ENCODE data around the gene WNT6. TPM values are rescaled to one million over a fixed set of nuclear protein-coding genes. Genes with fewer than 3 reads are reported as not detected.

The WNT6 gene
- total RNA-seq, 1 donor from 2014 or later, result not detected

DNA sequence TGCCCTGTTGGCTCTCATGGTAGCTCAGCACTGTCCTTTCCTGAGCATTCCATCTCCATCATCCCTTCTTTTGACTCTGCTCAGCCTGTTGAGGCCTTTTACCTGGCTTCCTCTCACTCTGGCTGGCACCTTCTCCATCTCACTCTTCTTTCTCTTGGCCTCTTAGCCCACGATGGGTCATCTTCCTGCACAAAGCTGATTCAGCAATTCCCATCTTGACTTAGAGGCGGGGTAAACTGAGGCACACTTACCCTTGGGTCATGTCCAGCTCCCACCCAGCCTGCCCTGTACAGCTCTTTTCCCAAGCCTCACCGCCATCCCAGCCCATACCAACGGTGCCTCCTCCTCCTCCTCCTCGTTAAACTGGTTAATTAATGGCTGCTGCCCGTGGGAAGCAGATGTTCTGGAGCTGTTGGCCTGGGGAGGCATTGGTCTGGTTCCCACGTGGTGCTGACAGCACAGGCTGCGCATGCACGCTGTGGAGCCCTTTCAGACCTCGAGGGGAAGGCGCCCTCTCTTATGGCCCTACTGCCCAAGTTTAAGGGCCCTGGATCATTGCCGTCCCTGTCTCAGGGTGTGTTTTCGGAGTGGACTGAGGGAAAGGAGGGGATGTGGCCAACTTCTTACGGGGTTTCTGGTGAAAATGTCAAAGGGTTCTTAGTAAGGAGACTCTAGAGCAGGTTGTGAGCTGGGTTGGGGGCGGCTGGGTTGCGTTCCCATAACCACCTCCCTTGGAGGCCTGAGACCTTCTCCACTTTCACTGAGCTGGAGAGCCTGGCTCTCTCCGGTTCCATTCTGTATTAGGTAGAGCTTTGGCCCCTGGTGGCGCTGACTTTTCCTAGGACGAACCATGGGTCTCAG, 31.9 kb downstream of the WNT6 start:
- Mint-ChIP-seq H3K36me3 (ENCODE audit: low read depth) (peaks cover 2% of the 10 kb centered on the region), H3K4me1 (ENCODE audit: low read depth) (peaks cover 9% of the 10 kb centered on the region), H3K4me3 (ENCODE audit: unreplicated experiment) (no peak overlapping the region), H3K27ac (ENCODE audit: unreplicated experiment) (no peak overlapping the region), H3K27me3 (ENCODE audit: low read depth) (peaks cover 33% of the 10 kb centered on the region), H3K9me3 (ENCODE audit: low read depth) (no peaks in the 10 kb centered on the region)
- DNase-seq (ENCODE audit: low spot score), result no peak
- TF ChIP-seq CTCF (IDR thresholded peaks at IDR 0.05), result no peak

- no peak for DNase-seq (ENCODE audit: low spot score)
- no peak overlapping the region for H3K27ac Mint-ChIP-seq (ENCODE audit: unreplicated experiment)
- peaks cover 33% of the 10 kb centered on the region for H3K27me3 Mint-ChIP-seq (ENCODE audit: low read depth)
- no peaks in the 10 kb centered on the region for H3K9me3 Mint-ChIP-seq (ENCODE audit: low read depth)
- H3K4me3 Mint-ChIP-seq (ENCODE audit: unreplicated experiment), result peak overlapping the region; percentile 62
- peak; percentile 75 for TF ChIP-seq CTCF (IDR thresholded peaks at IDR 0.05)
- peaks cover 11% of the 10 kb centered on the region for H3K4me1 Mint-ChIP-seq (ENCODE audit: low read depth)
- H3K36me3 Mint-ChIP-seq (ENCODE audit: low read depth), result peaks cover 2% of the 10 kb centered on the region
These were observed 33.2 kb downstream of the WNT6 start for GRCh38 chr2:218892693-218893348.

DNA sequence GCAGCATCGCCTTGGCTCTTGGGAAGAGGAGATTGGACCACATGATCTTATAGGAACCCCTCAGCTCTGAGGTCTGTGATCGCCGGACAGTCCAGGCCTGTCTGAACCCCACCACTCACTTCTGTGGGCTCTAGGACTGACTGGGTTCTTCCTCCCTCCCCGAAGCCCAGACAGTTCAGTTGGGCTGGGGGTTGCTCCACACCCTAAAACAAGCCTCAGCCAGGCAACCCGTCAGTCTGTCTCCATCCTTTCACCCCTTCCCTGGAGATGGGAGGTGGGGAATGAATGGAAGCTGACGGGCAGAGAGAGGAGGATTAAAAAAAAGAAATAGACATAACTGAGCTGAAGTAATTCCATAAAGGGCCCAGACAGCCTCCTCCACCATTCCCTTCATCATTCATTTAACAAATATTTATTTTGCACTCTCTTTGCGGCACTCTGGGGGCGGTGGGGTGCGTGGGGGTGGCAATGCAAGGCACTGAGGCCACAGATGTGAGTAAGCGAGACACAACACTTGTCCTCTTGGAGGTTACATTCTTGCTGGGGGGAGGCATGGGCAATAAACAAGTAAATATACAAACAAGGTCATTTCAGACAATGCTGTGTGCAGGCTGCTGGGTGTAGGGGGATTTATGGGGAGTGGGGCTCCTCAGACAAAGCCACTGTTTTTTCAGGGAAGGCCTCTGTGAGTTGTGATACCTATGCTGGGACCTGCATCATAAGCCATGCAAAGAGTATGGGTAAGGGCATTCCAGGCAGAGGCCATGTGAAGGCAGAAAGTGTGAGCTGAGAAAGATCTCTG, 33.9 kb downstream of the WNT6 start:
- Mint-ChIP-seq H3K4me3 (ENCODE audit: unreplicated experiment) (peak overlapping the region; percentile 62), H3K9me3 (ENCODE audit: low read depth) (no peaks in the 10 kb centered on the region), H3K4me1 (ENCODE audit: low read depth) (peaks cover 17% of the 10 kb centered on the region), H3K27ac (ENCODE audit: unreplicated experiment) (no peak overlapping the region), H3K36me3 (ENCODE audit: low read depth) (peaks cover 2% of the 10 kb centered on the region), H3K27me3 (ENCODE audit: low read depth) (peaks cover 38% of the 10 kb centered on the region)
- no peak for DNase-seq (ENCODE audit: low spot score)
- no peak for TF ChIP-seq CTCF (IDR thresholded peaks at IDR 0.05)

GRCh38 chr2:218894151-218894879, 34.7 kb downstream of the WNT6 start:
- H3K4me1 Mint-ChIP-seq (ENCODE audit: low read depth), result peaks cover 19% of the 10 kb centered on the region
- H3K36me3 Mint-ChIP-seq (ENCODE audit: low read depth), result peaks cover 2% of the 10 kb centered on the region
- H3K27ac Mint-ChIP-seq (ENCODE audit: unreplicated experiment), result no peak overlapping the region
- H3K9me3 Mint-ChIP-seq (ENCODE audit: low read depth), result no peaks in the 10 kb centered on the region
- no peak for DNase-seq (ENCODE audit: low spot score)
- no peak for TF ChIP-seq CTCF (IDR thresholded peaks at IDR 0.05)
- no peak overlapping the region for H3K4me3 Mint-ChIP-seq (ENCODE audit: unreplicated experiment)
- peaks cover 44% of the 10 kb centered on the region for H3K27me3 Mint-ChIP-seq (ENCODE audit: low read depth)

All from chondrocyte (in vitro differentiated cells).